Karpas-422 (cell line): ENCODE measurements around the gene ZPR1. TPM values are rescaled to one million over a fixed set of nuclear protein-coding genes. Genes with fewer than 3 reads are reported as not detected.

Experiments
- DNase-seq: peaks from one replicate; pipeline ENCODE4 v3.0.0-alpha.2; 2015
- H2AFZ ChIP-seq: fragments of 200-600 bp; sonication (generic); 2 replicates; pipeline ENCODE4 v1.6.1; 2014; ENCODE audit warnings: antibody characterized with exemption, low read length, mixed read lengths
- H3K27ac ChIP-seq: fragments of 200-600 bp; sonication (generic); 2 replicates; pipeline ENCODE4 v1.5.1; 2014; ENCODE audit warnings: mild to moderate bottlenecking, low read length, moderate library complexity
- H3K27me3 ChIP-seq: fragments of 200-600 bp; sonication (generic); 2 replicates; pipeline ENCODE4 v1.6.1; 2014; ENCODE audit warnings: low read length, mixed read lengths
- H3K36me3 ChIP-seq: fragments of 200-600 bp; sonication (generic); 2 replicates; pipeline ENCODE4 v1.6.1; 2014; ENCODE audit warnings: low read length, mixed read lengths; ENCODE audit not compliant: insufficient read depth
- H3K4me1 ChIP-seq: fragments of 200-600 bp; sonication (generic); 2 replicates; pipeline ENCODE4 v1.6.1; 2014; ENCODE audit warnings: mild to moderate bottlenecking, low read length, mixed read lengths
- H3K4me2 ChIP-seq: fragments of 200-600 bp; sonication (generic); 2 replicates; pipeline ENCODE4 v1.6.1; 2014; ENCODE audit warnings: low read length, low read depth, mild to moderate bottlenecking; ENCODE audit not compliant: poor library complexity, severe bottlenecking
- H3K4me3 ChIP-seq: fragments of 200-600 bp; sonication (generic); 2 replicates; pipeline ENCODE4 v1.5.1; 2014; ENCODE audit warnings: mild to moderate bottlenecking, antibody characterized with exemption, low read length, mixed read lengths
- H3K79me2 ChIP-seq: fragments of 200-600 bp; sonication (generic); 2 replicates; pipeline ENCODE4 v1.6.1; 2014; ENCODE audit warnings: mild to moderate bottlenecking, low read length, mixed read lengths
- H3K9ac ChIP-seq: fragments of 200-600 bp; sonication (generic); 2 replicates; pipeline ENCODE4 v1.6.0; 2014; ENCODE audit warnings: low read length
- H3K9me2 ChIP-seq: fragments of 200-600 bp; sonication (generic), shearing (Covaris generic); replicated peaks from 2 replicates; pipeline ENCODE4 v1.6.0; 2014; ENCODE audit warnings: mild to moderate bottlenecking, low read length, moderate library complexity; ENCODE audit not compliant: insufficient read depth
- H3K9me3 ChIP-seq: fragments of 300-700, 200-600 bp; sonication (generic); 2 replicates; pipeline ENCODE4 v1.6.1; 2014; ENCODE audit warnings: low read length, mixed read lengths
- H4K20me1 ChIP-seq: fragments of 200-600 bp; sonication (generic); 2 replicates; pipeline ENCODE4 v1.6.1; 2014; ENCODE audit warnings: mild to moderate bottlenecking, antibody characterized with exemption, low read length, low read depth; ENCODE audit not compliant: insufficient read depth
- total RNA-seq: library from RNA; depleted of rRNA; stranded (reverse); fragments of >200 nt; shearing (Covaris generic); gene quantifications from 2 replicates; pipeline ENCODE4 v1.2.3, GENCODE V29; 2014; ENCODE audit warnings: low replicate concordance

Gene ZPR1
- total RNA-seq, 1 experiment from 2014 or later: 29.8 TPM

DNA sequence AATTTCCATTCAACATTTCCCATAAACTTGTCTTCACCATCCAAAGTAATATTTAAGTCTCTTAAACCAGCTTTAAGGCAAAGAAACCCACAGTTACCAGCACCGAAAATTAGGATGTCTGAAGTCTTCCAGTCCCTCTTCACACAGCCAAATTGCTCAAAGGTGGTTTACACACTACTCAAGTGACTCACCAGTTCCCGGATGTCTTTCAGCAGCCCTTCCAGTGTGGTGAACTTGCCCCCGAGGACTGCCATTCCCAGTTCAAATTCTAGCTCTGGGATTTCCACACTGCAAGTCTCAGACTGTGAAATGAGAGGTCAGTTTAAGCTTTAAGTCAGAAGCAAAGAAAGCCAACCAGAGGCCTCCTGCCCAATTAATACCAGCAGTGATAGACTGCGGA, 5.1 kb downstream of the ZPR1 start:
- Histone ChIP-seq H4K20me1 (peaks cover 4% of the 10 kb centered on the region; the same call in 1 of the 2 replicates), H3K4me1 (peaks cover 9% of the 10 kb centered on the region), H3K27ac (no peak overlapping the region), H3K36me3 (peaks cover 13% of the 10 kb centered on the region), H3K9me3 (no peaks in the 10 kb centered on the region), H3K9me2 (no peaks in the 10 kb centered on the region), H2AFZ (no peak overlapping the region), H3K4me2 (no peak overlapping the region), H3K9ac (no peak overlapping the region), H3K4me3 (no peak overlapping the region), H3K27me3 (no peaks in the 10 kb centered on the region), H3K79me2 (peaks cover 23% of the 10 kb centered on the region)
- DNase-seq: peak; percentile 32

DNA sequence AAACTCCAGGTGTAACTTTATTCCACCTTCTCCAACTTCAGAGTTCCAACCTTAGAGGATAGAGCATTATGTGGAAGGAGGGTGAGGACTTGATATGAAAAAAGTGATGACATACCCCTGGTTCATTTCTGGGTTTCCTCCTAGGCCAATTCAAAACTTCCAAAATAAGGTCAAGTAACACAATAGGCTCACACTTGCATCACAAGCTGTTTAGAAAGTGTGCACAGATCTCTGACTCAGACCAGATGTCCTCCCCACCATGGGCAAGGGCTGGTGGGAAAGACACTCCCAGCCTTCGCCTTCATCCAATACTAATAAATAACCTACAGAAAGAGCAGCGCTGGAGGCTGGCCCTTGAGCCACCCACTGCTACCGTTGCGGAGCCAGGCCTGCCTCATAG, 9.3 kb downstream of the ZPR1 start:
- H3K4me3 ChIP-seq: no peak overlapping the region
- H3K36me3 ChIP-seq: peaks cover 11% of the 10 kb centered on the region; the same call in 1 of the 2 replicates
- no peak overlapping the region for H3K4me2 ChIP-seq

DNA sequence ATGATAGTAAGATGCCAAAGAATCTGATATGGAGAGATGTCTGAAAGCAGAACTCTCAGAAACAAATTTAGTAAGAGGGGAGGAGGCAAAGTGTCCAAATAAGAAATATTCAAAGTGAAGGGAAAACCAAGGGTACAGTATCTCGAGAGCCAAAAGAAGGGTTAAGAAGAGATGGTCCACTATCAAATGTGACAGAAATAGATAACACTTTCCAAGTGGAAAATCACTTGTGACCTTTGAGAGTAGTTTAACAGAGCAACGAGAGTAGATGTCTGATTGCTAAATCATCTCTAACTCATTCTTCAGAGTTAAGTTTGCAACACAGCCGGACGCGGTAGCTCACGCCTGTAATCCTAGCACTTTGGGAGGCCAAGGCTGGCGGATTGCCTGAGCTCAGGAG, 10.8 kb downstream of the ZPR1 start:
- no peak overlapping the region for H3K9ac ChIP-seq
- DNase-seq: no peak
- no peak overlapping the region for H3K27ac ChIP-seq
- no peaks in the 10 kb centered on the region for H3K27me3 ChIP-seq
- no peaks in the 10 kb centered on the region for H3K9me3 ChIP-seq
- H3K9me2 ChIP-seq: no peaks in the 10 kb centered on the region
- peaks cover 5% of the 10 kb centered on the region for H3K79me2 ChIP-seq
- no peak overlapping the region for H2AFZ ChIP-seq
- peaks cover 5% of the 10 kb centered on the region; the same call in 1 of the 2 replicates for H3K36me3 ChIP-seq
- no peak overlapping the region for H3K4me2 ChIP-seq
- H3K4me3 ChIP-seq: no peak overlapping the region
- H3K4me1 ChIP-seq: peaks cover 19% of the 10 kb centered on the region
- H4K20me1 ChIP-seq: no peaks in the 10 kb centered on the region

More for the DNA sequence above, 9.3 kb downstream of the ZPR1 start:
- Histone ChIP-seq H3K9me3 (no peaks in the 10 kb centered on the region), H3K9me2 (no peaks in the 10 kb centered on the region), H4K20me1 (no peaks in the 10 kb centered on the region), H3K9ac (no peak overlapping the region), H3K79me2 (no peaks in the 10 kb centered on the region), H2AFZ (no peak overlapping the region), H3K27me3 (no peaks in the 10 kb centered on the region), H3K27ac (no peak overlapping the region), H3K4me1 (peaks cover 15% of the 10 kb centered on the region)
- peak; percentile 11 for DNase-seq

DNA sequence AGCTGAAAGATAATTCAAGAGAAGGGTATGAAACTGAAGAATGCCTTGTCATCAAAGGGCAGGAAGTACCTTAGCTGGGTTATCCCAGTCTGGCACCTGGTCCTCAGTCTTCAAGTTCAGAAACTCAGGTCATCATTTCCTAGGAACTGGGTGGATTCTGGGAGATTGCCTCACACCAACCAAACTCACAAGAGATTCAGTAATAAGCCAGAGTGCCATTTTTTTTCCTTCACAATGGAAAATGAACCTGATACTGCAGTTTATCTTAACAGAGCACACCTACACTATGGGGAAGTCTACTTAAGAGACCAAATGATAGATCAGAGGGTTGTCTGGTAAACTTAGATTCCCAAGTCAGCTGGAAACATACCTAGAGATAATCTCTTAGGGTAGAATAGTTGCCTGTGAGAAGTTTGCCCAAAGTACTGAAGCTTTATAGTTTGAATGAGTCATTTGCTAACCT, 11.3 kb downstream of the ZPR1 start:
- peaks cover 10% of the 10 kb centered on the region for H3K79me2 ChIP-seq
- H3K4me3 ChIP-seq: no peak overlapping the region
- H4K20me1 ChIP-seq: no peaks in the 10 kb centered on the region
- H3K4me2 ChIP-seq: no peak overlapping the region
- H3K36me3 ChIP-seq: peaks cover 5% of the 10 kb centered on the region; the same call in 1 of the 2 replicates
- peaks cover 24% of the 10 kb centered on the region for H3K4me1 ChIP-seq
- H3K27ac ChIP-seq: no peak overlapping the region
- no peaks in the 10 kb centered on the region for H3K9me3 ChIP-seq
- DNase-seq: no peak
- no peak overlapping the region for H3K9ac ChIP-seq
- H2AFZ ChIP-seq: no peak overlapping the region
- no peaks in the 10 kb centered on the region for H3K27me3 ChIP-seq
- no peaks in the 10 kb centered on the region for H3K9me2 ChIP-seq

DNA sequence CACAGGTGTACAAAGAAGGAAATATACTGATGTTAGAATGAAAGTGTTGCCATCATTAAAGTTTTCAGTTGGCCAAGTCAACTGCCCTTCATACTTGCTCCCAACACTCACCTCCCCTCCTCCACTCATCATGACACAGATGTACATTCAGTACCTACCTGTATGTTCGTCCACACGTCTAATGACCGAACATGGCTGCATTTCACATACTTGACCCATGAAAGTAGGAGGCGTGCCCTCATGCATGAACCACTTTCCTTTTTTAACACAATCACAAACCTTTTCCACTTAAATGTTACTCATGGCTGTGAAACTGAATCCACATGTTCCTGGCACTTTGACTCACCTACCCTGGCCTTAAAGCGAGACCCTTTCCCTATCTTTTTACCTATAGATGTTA, 11.8 kb downstream of the ZPR1 start:
- H3K79me2 ChIP-seq: peaks cover 16% of the 10 kb centered on the region
- no peaks in the 10 kb centered on the region for H4K20me1 ChIP-seq
- H3K27me3 ChIP-seq: no peaks in the 10 kb centered on the region
- H3K4me3 ChIP-seq: no peak overlapping the region
- peaks cover 30% of the 10 kb centered on the region for H3K4me1 ChIP-seq
- peaks cover 5% of the 10 kb centered on the region; the same call in 1 of the 2 replicates for H3K36me3 ChIP-seq
- H3K9ac ChIP-seq: no peak overlapping the region
- H3K9me2 ChIP-seq: no peaks in the 10 kb centered on the region
- H3K27ac ChIP-seq: no peak overlapping the region
- no peaks in the 10 kb centered on the region for H3K9me3 ChIP-seq
- no peak overlapping the region for H3K4me2 ChIP-seq
- DNase-seq: no peak
- no peak overlapping the region for H2AFZ ChIP-seq

DNA sequence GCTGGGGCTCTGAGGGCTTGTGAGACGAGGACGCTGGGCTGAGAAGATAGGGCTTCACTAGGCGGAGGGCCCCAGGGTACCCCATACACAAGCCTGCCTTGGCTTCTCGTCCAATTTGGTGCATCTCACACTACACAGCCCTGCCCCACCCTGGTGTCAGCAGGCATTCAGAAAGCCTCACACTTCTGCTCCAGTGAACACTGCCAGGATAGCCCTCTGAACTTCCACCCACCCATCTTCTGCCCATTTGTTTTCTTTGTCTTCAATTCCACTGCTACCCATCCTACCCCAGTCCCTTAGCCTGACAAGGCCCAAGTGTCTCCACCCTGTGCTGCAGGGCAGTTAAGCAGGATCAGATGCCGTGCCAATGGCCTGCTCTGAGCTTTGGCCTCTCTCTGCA, 13.2 kb downstream of the ZPR1 start:
- Histone ChIP-seq H3K36me3 (peaks cover 5% of the 10 kb centered on the region; the same call in 1 of the 2 replicates), H3K4me1 (peaks cover 32% of the 10 kb centered on the region), H3K79me2 (peaks cover 24% of the 10 kb centered on the region), H3K4me2 (peak overlapping the region; percentile 91), H3K9me3 (no peaks in the 10 kb centered on the region), H3K4me3 (no peak overlapping the region), H3K9ac (peak overlapping the region; percentile 11), H3K27ac (peak overlapping the region; percentile 88), H3K9me2 (no peaks in the 10 kb centered on the region), H2AFZ (no peak overlapping the region), H3K27me3 (no peaks in the 10 kb centered on the region), H4K20me1 (no peaks in the 10 kb centered on the region)
- DNase-seq: no peak

DNA sequence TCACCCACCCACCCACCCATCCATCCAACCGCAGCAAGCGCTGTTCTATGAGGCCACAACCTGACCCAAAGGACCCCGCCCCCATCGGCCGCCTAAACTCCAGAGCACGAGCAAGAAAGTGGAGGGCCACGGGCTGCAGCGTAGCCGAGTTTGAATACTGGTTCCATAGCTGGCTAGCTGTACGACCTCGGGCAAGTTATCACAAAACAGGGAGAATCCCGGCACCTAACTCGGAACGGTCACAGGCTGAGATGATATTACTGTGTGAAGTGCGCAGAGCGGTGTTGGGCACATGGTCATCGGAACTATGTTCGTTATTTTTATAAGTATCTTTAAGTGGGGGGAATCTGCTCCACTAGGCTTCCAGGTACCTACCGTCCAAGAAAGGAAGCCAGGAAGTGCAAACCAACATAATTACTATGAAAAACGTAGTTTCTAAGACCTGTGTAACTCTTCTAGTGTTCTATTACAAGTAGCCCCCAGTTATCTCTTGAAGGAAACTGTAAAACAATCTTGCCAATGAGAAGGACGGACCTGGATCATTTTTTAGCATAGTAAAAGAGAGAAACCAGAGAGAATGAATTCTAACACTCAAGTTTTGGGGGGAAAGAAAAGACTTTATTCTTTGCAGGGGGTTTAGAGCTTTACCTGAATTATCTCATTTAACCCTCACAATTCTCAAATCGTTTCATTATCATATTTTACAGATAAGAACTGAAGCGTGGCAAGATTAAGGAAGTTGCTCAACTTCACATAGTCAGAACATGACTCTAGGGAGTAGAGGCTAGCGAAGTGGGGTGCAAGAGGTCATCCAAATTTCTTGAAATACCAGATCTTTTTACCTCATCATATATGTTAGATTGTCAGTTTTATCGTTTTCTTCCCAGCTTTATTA, 14.4 kb downstream of the ZPR1 start:
- H3K9me2 ChIP-seq: no peaks in the 10 kb centered on the region
- peaks cover 32% of the 10 kb centered on the region for H3K4me1 ChIP-seq
- no peaks in the 10 kb centered on the region for H3K27me3 ChIP-seq
- H3K9me3 ChIP-seq: no peaks in the 10 kb centered on the region
- DNase-seq: peak; percentile 71
- no peak overlapping the region for H2AFZ ChIP-seq
- H3K9ac ChIP-seq: peak overlapping the region; percentile 75
- peak overlapping the region; percentile 74 for H3K4me3 ChIP-seq
- H3K79me2 ChIP-seq: peaks cover 30% of the 10 kb centered on the region
- H3K36me3 ChIP-seq: peaks cover 5% of the 10 kb centered on the region; the same call in 1 of the 2 replicates
- H4K20me1 ChIP-seq: no peaks in the 10 kb centered on the region
- H3K4me2 ChIP-seq: peak overlapping the region; percentile 91
- H3K27ac ChIP-seq: peak overlapping the region; percentile 88

DNA sequence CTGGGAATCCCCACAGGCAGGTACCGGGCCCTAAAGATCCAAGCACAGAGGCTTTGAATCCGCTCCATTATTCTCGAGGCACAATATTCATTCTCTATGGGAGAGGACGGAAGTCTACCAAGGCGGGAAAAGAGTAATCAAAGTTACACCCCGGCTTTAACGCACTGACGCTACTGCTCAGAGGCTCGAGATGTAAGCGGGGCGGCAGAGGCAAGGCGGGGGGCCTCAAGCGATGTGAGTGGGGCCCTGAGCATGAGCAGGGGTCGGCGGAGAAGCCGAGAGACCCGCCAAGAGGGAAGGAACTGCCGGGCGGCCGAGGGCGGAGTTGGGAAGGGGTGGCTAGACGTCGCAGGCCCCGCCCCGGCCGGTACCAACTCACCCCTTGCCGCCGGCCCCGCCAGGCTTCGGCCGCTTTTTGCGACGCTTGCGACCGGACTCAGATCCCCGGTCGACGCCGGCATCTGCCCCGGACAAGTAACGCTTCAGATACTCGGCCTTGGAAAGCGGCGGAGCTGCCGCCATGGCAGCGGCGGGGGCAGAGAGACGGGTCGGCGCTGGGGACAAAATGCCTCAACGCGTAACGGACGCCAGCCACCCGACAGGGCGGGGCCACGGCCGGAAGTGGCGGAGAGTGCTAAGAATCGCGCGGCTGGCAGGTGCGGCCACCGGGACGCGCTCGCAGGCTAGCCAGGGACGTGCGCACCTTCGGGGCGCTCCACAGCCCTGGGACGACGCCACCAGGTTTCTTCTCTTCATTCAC, 15.2 kb downstream of the ZPR1 start, which contains the start of gene BUD13:
Gene BUD13, minus strand, starts transcription at position 545 of the 760 bp plus-strand sequence. Its CDS starts 23 bp downstream, at position 522.
- no peaks in the 10 kb centered on the region for H3K27me3 ChIP-seq
- H3K4me1 ChIP-seq: peaks cover 32% of the 10 kb centered on the region
- H3K9ac ChIP-seq: peak within 1 kb of the TSS; percentile 82
- peak within 1 kb of the TSS; percentile 30; the same call in 1 of the 2 replicates for H2AFZ ChIP-seq
- DNase-seq: peak; percentile 94
- peak within 1 kb of the TSS; percentile 91 for H3K4me2 ChIP-seq
- H3K9me2 ChIP-seq: no peaks in the 10 kb centered on the region
- peak within 1 kb of the TSS; percentile 84 for H3K4me3 ChIP-seq
- H4K20me1 ChIP-seq: no peaks in the 10 kb centered on the region
- no peaks in the 10 kb centered on the region for H3K9me3 ChIP-seq
- peaks cover 30% of the 10 kb centered on the region for H3K79me2 ChIP-seq
- peak within 1 kb of the TSS; percentile 88 for H3K27ac ChIP-seq
- peaks cover 5% of the 10 kb centered on the region; the same call in 1 of the 2 replicates for H3K36me3 ChIP-seq
